ENCODE data around the gene MYO3B.
A peak's percentile ranks its signal among the peaks of the same experiment; 100 is the strongest.

The MYO3B gene

DNA sequence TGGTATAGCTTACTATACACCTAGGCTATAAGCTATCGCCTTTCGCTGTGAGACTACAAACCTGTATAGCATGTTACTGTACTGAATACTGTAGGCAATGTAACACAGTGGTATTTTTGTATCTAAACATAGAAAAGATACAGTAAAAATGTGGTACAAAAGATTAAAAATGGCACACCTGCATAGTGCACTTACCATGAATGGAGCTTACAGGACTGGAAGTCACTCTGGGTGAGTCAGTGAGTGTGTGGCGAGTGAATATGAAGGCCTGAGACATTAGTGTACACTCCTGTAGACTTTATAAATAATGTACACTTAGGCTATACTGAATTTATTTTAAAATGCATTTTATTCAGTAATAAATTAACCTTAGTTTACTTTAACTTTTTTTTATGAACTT is 279.0 kb downstream of the MYO3B start:
- no peaks in the 10 kb centered on the region for H3K36me3 ChIP-seq (replicated peaks; ENCODE audit: low read depth, low read length)
- H3K27ac ChIP-seq (ENCODE audit: low read length): no peak overlapping the region
- H3K4me2 ChIP-seq (ENCODE audit: low read length): no peak overlapping the region
- no peaks in the 10 kb centered on the region for H3K79me2 ChIP-seq (ENCODE audit: low read length)
- H3K27me3 ChIP-seq (ENCODE audit: low read depth, low read length): no peaks in the 10 kb centered on the region
- no peak overlapping the region for H2AFZ ChIP-seq (ENCODE audit: low read depth, low read length)
- no peaks in the 10 kb centered on the region for H4K20me1 ChIP-seq (ENCODE audit: insufficient read depth, low read length)
- no peak overlapping the region for H3K9ac ChIP-seq (ENCODE audit: low read length)
- H3K4me3 ChIP-seq (ENCODE audit: low read length): no peak overlapping the region
- no peaks in the 10 kb centered on the region for H3K9me3 ChIP-seq (ENCODE audit: insufficient read depth, low read length)
- TF ChIP-seq, protein P1, sequence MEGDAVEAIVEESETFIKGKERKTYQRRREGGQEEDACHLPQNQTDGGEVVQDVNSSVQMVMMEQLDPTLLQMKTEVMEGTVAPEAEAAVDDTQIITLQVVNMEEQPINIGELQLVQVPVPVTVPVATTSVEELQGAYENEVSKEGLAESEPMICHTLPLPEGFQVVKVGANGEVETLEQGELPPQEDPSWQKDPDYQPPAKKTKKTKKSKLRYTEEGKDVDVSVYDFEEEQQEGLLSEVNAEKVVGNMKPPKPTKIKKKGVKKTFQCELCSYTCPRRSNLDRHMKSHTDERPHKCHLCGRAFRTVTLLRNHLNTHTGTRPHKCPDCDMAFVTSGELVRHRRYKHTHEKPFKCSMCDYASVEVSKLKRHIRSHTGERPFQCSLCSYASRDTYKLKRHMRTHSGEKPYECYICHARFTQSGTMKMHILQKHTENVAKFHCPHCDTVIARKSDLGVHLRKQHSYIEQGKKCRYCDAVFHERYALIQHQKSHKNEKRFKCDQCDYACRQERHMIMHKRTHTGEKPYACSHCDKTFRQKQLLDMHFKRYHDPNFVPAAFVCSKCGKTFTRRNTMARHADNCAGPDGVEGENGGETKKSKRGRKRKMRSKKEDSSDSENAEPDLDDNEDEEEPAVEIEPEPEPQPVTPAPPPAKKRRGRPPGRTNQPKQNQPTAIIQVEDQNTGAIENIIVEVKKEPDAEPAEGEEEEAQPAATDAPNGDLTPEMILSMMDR (IDR thresholded peaks at IDR 0.05; ENCODE audit: low read depth, low read length): no peak
- no peak for TF ChIP-seq EZH2phosphoT487 (IDR thresholded peaks at IDR 0.05; ENCODE audit: low read depth)
- H3K4me1 ChIP-seq (ENCODE audit: low read length): no peaks in the 10 kb centered on the region

DNA sequence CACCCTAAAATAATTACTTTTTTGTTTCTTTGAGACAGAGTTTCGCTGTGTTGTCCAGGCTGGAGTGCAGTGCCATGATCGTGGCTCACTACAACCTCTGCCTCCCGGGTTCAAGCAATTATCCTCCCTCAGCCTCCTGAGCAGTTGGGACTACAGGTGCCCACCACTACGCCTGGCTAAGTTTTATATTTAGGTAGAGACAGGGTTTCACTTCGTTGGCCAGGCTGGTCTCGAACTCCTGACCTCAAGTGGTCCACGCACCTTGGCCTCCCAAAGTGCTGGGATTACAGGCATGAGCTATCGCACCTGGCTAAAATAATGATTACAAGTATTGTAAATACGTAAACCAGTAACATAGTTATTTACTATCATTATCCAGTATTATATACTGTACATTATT is 279.8 kb downstream of the MYO3B start:
- no peak overlapping the region for H3K4me3 ChIP-seq (ENCODE audit: low read length)
- no peak overlapping the region for H3K9ac ChIP-seq (ENCODE audit: low read length)
- H3K79me2 ChIP-seq (ENCODE audit: low read length): no peaks in the 10 kb centered on the region
- no peaks in the 10 kb centered on the region for H3K36me3 ChIP-seq (replicated peaks; ENCODE audit: low read depth, low read length)
- no peaks in the 10 kb centered on the region for H3K4me1 ChIP-seq (ENCODE audit: low read length)
- no peaks in the 10 kb centered on the region for H3K27me3 ChIP-seq (ENCODE audit: low read depth, low read length)
- TF ChIP-seq, protein P1 (IDR thresholded peaks at IDR 0.05; ENCODE audit: low read depth, low read length): no peak
- TF ChIP-seq EZH2phosphoT487 (IDR thresholded peaks at IDR 0.05; ENCODE audit: low read depth): no peak
- no peak overlapping the region for H3K4me2 ChIP-seq (ENCODE audit: low read length)
- H2AFZ ChIP-seq (ENCODE audit: low read depth, low read length): no peak overlapping the region
- H4K20me1 ChIP-seq (ENCODE audit: insufficient read depth, low read length): no peaks in the 10 kb centered on the region
- no peaks in the 10 kb centered on the region for H3K9me3 ChIP-seq (ENCODE audit: insufficient read depth, low read length)
- no peak overlapping the region for H3K27ac ChIP-seq (ENCODE audit: low read length)

DNA sequence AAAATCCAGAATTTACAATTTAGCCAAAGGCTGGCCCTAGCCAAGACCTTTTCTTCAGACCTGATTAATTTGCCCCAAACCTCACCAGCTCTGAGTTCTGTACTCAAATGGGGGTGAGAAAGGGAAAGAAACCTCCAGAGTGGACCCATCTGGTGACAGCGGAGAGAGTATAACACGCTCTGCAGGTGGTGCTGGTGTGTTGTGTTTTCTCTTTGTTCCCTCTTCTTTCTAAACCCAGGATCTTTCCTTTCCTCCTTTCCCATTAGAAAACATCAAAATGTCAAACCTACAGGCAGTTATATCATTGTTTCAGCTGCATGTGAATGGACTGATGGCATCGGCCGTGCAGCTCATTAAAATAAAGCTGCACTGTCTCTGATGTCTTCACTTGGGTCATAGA is 283.9 kb downstream of the MYO3B start:
- TF ChIP-seq, protein P1 (IDR thresholded peaks at IDR 0.05; ENCODE audit: low read depth, low read length): peak; percentile 25; the same call in 1 of the 2 replicates
- no peak for TF ChIP-seq EZH2phosphoT487 (IDR thresholded peaks at IDR 0.05; ENCODE audit: low read depth)
- Histone ChIP-seq H4K20me1 (ENCODE audit: insufficient read depth, low read length) (no peaks in the 10 kb centered on the region), H3K79me2 (ENCODE audit: low read length) (no peaks in the 10 kb centered on the region), H3K27me3 (ENCODE audit: low read depth, low read length) (no peaks in the 10 kb centered on the region), H2AFZ (ENCODE audit: low read depth, low read length) (no peak overlapping the region), H3K9ac (ENCODE audit: low read length) (no peak overlapping the region), H3K4me3 (ENCODE audit: low read length) (no peak overlapping the region), H3K27ac (ENCODE audit: low read length) (no peak overlapping the region), H3K4me1 (ENCODE audit: low read length) (no peaks in the 10 kb centered on the region), H3K9me3 (ENCODE audit: insufficient read depth, low read length) (no peaks in the 10 kb centered on the region), H3K4me2 (ENCODE audit: low read length) (no peak overlapping the region), H3K36me3 (replicated peaks; ENCODE audit: low read depth, low read length) (no peaks in the 10 kb centered on the region)

DNA sequence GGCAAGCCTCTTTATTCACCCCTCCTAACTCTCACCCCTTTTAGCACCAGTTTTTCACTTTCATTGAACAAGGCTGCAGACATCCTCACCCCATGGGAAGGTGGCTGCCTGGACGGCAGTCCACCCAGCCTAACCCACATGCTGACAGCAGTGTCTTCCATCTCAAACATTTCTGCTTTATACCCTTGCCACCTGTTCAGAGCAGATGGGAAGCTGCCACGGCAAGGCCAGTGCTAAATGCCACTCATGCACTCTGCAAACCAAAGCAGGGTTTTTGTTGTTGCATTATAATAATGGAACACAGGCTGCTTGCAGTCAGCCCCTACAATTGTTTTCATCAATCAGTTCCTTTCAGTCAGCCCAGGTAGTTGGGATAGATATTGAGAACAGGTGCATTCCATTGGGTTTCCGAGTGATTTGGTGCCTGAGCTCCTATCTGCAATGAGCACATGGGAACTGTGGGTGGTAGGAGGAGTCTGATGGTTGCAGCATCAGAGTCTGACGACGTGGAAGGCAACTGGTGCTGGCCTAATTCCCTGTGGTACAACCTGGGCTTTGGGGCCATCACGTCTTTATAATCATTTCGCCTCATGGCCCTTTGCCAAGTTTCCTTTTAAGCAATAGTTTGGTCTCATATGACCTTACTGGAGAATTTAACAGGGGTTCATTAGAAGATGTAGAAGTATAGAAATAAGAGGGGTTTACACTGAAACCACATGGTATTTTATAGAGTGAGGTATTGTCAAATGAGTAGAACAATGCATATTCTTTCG is 284.7 kb downstream of the MYO3B start:
- Histone ChIP-seq H3K9me3 (ENCODE audit: insufficient read depth, low read length) (no peaks in the 10 kb centered on the region), H3K27me3 (ENCODE audit: low read depth, low read length) (no peaks in the 10 kb centered on the region), H3K79me2 (ENCODE audit: low read length) (no peaks in the 10 kb centered on the region), H3K36me3 (replicated peaks; ENCODE audit: low read depth, low read length) (no peaks in the 10 kb centered on the region), H3K4me1 (ENCODE audit: low read length) (no peaks in the 10 kb centered on the region), H3K4me2 (ENCODE audit: low read length) (no peak overlapping the region), H2AFZ (ENCODE audit: low read depth, low read length) (no peak overlapping the region), H3K27ac (ENCODE audit: low read length) (no peak overlapping the region), H3K4me3 (ENCODE audit: low read length) (no peak overlapping the region), H4K20me1 (ENCODE audit: insufficient read depth, low read length) (no peaks in the 10 kb centered on the region), H3K9ac (ENCODE audit: low read length) (no peak overlapping the region)
- TF ChIP-seq, protein P1 (IDR thresholded peaks at IDR 0.05; ENCODE audit: low read depth, low read length): no peak
- TF ChIP-seq EZH2phosphoT487 (IDR thresholded peaks at IDR 0.05; ENCODE audit: low read depth): no peak
